Type B pancreatic cell (in vitro differentiated cells): Measurements from ENCODE around the gene LRRC47. TPM values are rescaled to one million over a fixed set of nuclear protein-coding genes. Genes with fewer than 3 reads are reported as not detected.

ENCODE experiments used
- DNase-seq: peaks from one replicate; pipeline ENCODE4 v3.0.0; 2021; ENCODE audit warnings: mixed read lengths; ENCODE audit not compliant: unreplicated experiment; ENCODE audit errors: extremely low spot score
- H3K27ac Mint-ChIP-seq: 2 replicates; pipeline ENCODE4 v1.8.0; 2021; ENCODE audit warnings: mild to moderate bottlenecking, mixed read lengths
- H3K27me3 Mint-ChIP-seq: 2 replicates; pipeline ENCODE4 v1.8.0; 2021; ENCODE audit warnings: mixed read lengths
- H3K36me3 Mint-ChIP-seq: 2 replicates; pipeline ENCODE4 v1.8.0; 2021; ENCODE audit warnings: mixed read lengths
- H3K4me1 Mint-ChIP-seq: one replicate; pipeline ENCODE4 v1.8.0; 2021; ENCODE audit warnings: mixed read lengths; ENCODE audit not compliant: unreplicated experiment
- H3K4me3 Mint-ChIP-seq: 2 replicates; pipeline ENCODE4 v1.8.0; 2021; ENCODE audit warnings: mild to moderate bottlenecking, mixed read lengths
- H3K9me3 Mint-ChIP-seq: 2 replicates; pipeline ENCODE4 v1.8.0; 2021; ENCODE audit warnings: mixed read lengths
- total RNA-seq: library from RNA; stranded (reverse); gene quantifications from 2 replicates; pipeline ENCODE4 v1.2.1, GENCODE V29; 2021; ENCODE audit warnings: low replicate concordance
- TF ChIP-seq, protein P1 (sequence below): fragments of 200-600 bp; sonication (generic); conservative IDR thresholded peaks from 2 replicates; pipeline ENCODE4 v1.5.0; 2021; ENCODE audit warnings: antibody characterized with exemption, mild to moderate bottlenecking

Gene LRRC47
- total RNA-seq, 1 donor from 2014 or later = 56.5 TPM

DNA sequence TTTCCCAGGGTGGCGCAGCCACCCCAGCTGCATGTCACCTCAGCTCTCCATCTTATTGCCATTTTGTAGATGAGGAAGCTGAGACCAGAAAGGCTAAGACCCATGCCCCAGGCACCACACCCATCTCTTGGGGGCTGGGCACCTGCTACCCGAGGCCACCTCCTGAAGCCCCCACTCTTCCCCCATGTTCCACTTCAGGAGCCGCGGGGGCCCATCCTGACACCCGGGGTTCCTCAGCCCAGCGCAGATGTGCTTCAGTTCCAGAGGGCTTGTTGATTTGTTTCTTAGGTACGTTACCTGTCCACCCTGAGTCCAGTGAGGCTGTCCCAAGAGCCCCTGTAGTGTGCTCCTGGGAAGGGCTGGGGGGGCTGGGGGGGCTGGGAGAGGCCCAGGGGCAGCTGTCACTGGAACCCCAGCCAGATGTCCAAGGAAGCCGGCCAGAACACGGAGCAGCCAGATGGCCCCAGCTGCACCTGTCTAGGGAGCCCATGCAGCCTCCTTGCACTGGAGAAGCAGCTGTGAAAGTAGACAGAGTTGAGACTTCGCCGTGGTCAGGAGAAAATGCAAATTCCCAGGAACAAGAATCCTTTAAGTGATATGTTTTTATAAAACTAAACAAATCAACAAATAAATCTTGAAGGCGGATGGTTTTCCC, 61.1 kb downstream of the LRRC47 start:
- Mint-ChIP-seq H3K9me3 (no peaks in the 10 kb centered on the region), H3K27ac (no peak overlapping the region), H3K36me3 (no peaks in the 10 kb centered on the region), H3K4me1 (no peaks in the 10 kb centered on the region), H3K4me3 (no peak overlapping the region), H3K27me3 (no peaks in the 10 kb centered on the region)
- no peak for DNase-seq
- TF ChIP-seq, protein P1, sequence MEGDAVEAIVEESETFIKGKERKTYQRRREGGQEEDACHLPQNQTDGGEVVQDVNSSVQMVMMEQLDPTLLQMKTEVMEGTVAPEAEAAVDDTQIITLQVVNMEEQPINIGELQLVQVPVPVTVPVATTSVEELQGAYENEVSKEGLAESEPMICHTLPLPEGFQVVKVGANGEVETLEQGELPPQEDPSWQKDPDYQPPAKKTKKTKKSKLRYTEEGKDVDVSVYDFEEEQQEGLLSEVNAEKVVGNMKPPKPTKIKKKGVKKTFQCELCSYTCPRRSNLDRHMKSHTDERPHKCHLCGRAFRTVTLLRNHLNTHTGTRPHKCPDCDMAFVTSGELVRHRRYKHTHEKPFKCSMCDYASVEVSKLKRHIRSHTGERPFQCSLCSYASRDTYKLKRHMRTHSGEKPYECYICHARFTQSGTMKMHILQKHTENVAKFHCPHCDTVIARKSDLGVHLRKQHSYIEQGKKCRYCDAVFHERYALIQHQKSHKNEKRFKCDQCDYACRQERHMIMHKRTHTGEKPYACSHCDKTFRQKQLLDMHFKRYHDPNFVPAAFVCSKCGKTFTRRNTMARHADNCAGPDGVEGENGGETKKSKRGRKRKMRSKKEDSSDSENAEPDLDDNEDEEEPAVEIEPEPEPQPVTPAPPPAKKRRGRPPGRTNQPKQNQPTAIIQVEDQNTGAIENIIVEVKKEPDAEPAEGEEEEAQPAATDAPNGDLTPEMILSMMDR = no peak

- H3K4me1 Mint-ChIP-seq = no peaks in the 10 kb centered on the region
- DNase-seq = no peak
- no peaks in the 10 kb centered on the region for H3K9me3 Mint-ChIP-seq
- H3K27me3 Mint-ChIP-seq = no peaks in the 10 kb centered on the region
- H3K36me3 Mint-ChIP-seq = no peaks in the 10 kb centered on the region
- TF ChIP-seq, protein P1 = no peak
- no peak overlapping the region for H3K4me3 Mint-ChIP-seq
- H3K27ac Mint-ChIP-seq = no peak overlapping the region
Measured at GRCh38 chr1:3734602-3735001, 61.7 kb downstream of the LRRC47 start.

DNA sequence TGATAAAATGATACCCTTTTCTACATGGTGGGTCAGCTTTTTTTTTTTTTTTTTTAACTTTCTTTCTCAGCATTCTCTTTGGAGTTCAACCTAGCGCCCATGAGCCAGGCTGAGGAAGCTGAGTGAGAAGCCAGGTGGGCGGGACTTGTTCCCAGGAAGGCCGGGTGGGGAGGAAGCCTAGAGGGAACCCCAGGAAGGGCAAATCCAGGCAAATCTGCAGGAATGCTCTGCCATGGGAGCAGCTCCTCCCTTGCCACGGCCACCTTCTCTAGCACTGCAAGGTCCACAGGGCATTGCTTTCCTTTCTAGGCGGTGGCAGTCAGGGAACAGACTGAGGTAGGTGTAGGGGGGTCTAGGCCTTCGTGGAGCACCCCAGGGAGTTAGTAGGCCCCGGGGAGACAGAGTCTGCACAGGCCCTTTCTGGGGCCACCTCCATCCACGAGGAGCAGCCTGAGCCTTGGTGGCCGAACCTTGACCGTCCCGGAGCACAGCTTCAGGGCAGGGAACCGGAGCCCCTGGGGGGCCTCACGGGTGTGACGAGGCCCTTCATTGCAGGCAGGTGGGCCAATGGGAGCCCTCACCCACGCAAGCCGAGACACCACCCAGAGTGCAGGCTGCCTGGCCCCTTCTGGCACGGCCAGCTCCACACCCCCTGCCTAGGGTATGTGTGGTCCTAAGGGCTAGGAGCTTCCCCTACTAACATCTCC, 62.3 kb downstream of the LRRC47 start:
- Mint-ChIP-seq H3K27me3 (no peaks in the 10 kb centered on the region), H3K4me3 (no peak overlapping the region), H3K36me3 (no peaks in the 10 kb centered on the region), H3K27ac (no peak overlapping the region), H3K9me3 (no peaks in the 10 kb centered on the region), H3K4me1 (no peaks in the 10 kb centered on the region)
- TF ChIP-seq, protein P1 = no peak
- DNase-seq = no peak

- no peaks in the 10 kb centered on the region for H3K27me3 Mint-ChIP-seq
- H3K36me3 Mint-ChIP-seq = no peaks in the 10 kb centered on the region
- no peaks in the 10 kb centered on the region for H3K4me1 Mint-ChIP-seq
- no peak for DNase-seq
- no peaks in the 10 kb centered on the region for H3K9me3 Mint-ChIP-seq
- TF ChIP-seq, protein P1 = no peak
- H3K4me3 Mint-ChIP-seq = no peak overlapping the region
- H3K27ac Mint-ChIP-seq = no peak overlapping the region
Measured at GRCh38 chr1:3733094-3733882, 63.0 kb downstream of the LRRC47 start.

- Mint-ChIP-seq H3K27ac (no peak overlapping the region), H3K27me3 (no peaks in the 10 kb centered on the region), H3K9me3 (no peaks in the 10 kb centered on the region), H3K4me3 (no peak overlapping the region), H3K36me3 (no peaks in the 10 kb centered on the region), H3K4me1 (no peaks in the 10 kb centered on the region)
- DNase-seq = no peak
- TF ChIP-seq, protein P1 = no peak
Measured at GRCh38 chr1:3732434-3733093, 63.7 kb downstream of the LRRC47 start.
